Loucy (cell line): ENCODE results near the gene ZKSCAN8.

Experiments
- H2AFZ ChIP-seq: fragments of 200-600 bp; sonication (generic); 2 replicates; pipeline ENCODE4 v1.6.0; 2016; ENCODE audit warnings: antibody characterized with exemption, mild to moderate bottlenecking, low read length, moderate library complexity
- H3F3A ChIP-seq: fragments of 200-600 bp; 2 replicates; pipeline ENCODE4 v1.6.0; 2016; ENCODE audit warnings: antibody characterized with exemption, low read depth, mild to moderate bottlenecking
- H3K27me3 ChIP-seq: fragments of 200-600 bp; sonication (generic); 2 replicates; pipeline ENCODE4 v1.6.1; 2014; ENCODE audit warnings: low read length, mild to moderate bottlenecking; ENCODE audit not compliant: insufficient read depth, poor library complexity, severe bottlenecking
- H3K36me3 ChIP-seq: fragments of 200-600 bp; sonication (generic); 2 replicates; pipeline ENCODE4 v1.6.1; 2016; ENCODE audit warnings: low read length; ENCODE audit not compliant: insufficient read depth
- H3K4me1 ChIP-seq: fragments of 200-600 bp; sonication (generic); 2 replicates; pipeline ENCODE4 v1.5.1; 2014; ENCODE audit warnings: low read length, mild to moderate bottlenecking; ENCODE audit not compliant: insufficient read depth, poor library complexity, severe bottlenecking
- H3K4me2 ChIP-seq: fragments of 200-600 bp; sonication (generic); 2 replicates; pipeline ENCODE4 v1.6.0; 2014; ENCODE audit warnings: antibody characterized with exemption, low read length, low read depth, mild to moderate bottlenecking; ENCODE audit not compliant: poor library complexity, severe bottlenecking
- H3K4me3 ChIP-seq: fragments of 200-600 bp; sonication (generic); 2 replicates; pipeline ENCODE4 v1.5.1; 2014; ENCODE audit warnings: low read length, mild to moderate bottlenecking, mixed read lengths; ENCODE audit not compliant: poor library complexity, severe bottlenecking
- H3K79me2 ChIP-seq: fragments of 200-600 bp; sonication (generic); 2 replicates; pipeline ENCODE4 v1.6.1; 2014; ENCODE audit warnings: low read length; ENCODE audit not compliant: insufficient read depth
- H3K9ac ChIP-seq: fragments of 200-600 bp; sonication (generic); 2 replicates; pipeline ENCODE4 v1.6.0; 2014; ENCODE audit warnings: mild to moderate bottlenecking, low read depth, low read length, moderate library complexity; ENCODE audit not compliant: poor library complexity, severe bottlenecking
- H3K9me2 ChIP-seq: fragments of 200-600 bp; sonication (generic); replicated peaks from 2 replicates; pipeline ENCODE4 v1.6.1; 2016; ENCODE audit warnings: low read depth, low read length, mixed read lengths
- H3K9me3 ChIP-seq: fragments of 200-600 bp; sonication (generic); 2 replicates; pipeline ENCODE4 v1.6.1; 2014; ENCODE audit warnings: mild to moderate bottlenecking, antibody characterized with exemption, low read length, low read depth; ENCODE audit not compliant: insufficient read depth
- H4K20me1 ChIP-seq: fragments of 200-600 bp; sonication (generic); 2 replicates; pipeline ENCODE4 v1.6.0; 2014; ENCODE audit warnings: antibody characterized with exemption, low read length, mild to moderate bottlenecking; ENCODE audit not compliant: insufficient read depth, poor library complexity, severe bottlenecking
- EZH2phosphoT487 ChIP-seq: fragments of 200-600 bp; IDR thresholded peaks from 2 replicates; pipeline ENCODE4 v1.6.1; 2018; ENCODE audit warnings: antibody characterized with exemption, mild to moderate bottlenecking, moderate library complexity, borderline replicate concordance
- TF ChIP-seq, protein P1 (sequence below): fragments of 200-600 bp; sonication (generic); conservative IDR thresholded peaks from 2 replicates; pipeline ENCODE4 v1.5.1; 2014; ENCODE audit warnings: mild to moderate bottlenecking, antibody characterized with exemption, low read length

The ZKSCAN8 gene

DNA sequence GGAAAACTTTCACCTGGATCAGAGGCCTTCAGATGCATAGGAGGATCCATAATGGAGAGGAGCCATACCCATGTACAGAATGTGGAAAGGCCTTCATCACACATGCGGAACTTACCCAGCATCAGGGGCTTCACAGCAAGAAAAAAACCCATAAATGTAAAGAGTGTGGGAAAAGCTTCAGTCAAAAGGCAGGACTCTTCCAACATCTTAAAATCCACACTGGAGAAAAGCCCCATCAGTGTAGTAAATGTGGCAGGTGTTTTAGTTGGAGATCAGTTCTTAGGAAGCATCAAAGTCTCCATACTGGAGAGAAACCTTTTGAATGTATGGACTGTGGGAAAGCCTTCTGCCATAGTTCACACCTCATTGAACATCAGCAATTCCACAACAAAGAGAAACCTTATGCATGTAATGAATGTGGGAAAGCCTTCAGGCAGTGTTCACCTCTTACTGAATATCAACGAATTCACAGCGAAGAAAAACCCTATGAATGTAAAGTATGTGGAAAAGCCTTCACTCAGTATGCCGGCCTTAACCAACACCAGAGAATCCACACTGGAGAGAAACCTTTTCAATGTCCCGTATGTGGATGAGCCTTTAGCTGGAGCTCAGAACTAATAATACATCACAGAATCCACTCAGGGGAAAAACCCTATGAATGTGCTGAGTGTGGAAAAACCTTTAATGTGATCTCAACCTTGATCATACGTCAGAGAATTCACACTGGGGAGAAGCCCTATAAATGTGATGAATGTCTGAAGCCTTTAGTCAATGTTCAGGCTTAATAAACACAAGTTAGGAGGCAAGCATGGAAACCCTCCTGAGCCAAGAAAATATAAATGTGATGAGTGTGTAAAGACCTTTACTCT is 46.7 kb downstream of the ZKSCAN8 start:
- Histone ChIP-seq H3K79me2 (no peaks in the 10 kb centered on the region), H3K4me3 (no peak overlapping the region), H2AFZ (no peak overlapping the region), H3K9me2 (no peaks in the 10 kb centered on the region), H3K9ac (no peak overlapping the region), H3K4me2 (no peak overlapping the region), H3K9me3 (peaks cover 33% of the 10 kb centered on the region), H4K20me1 (no peaks in the 10 kb centered on the region), H3F3A (no peaks in the 10 kb centered on the region), H3K27me3 (no peaks in the 10 kb centered on the region), H3K4me1 (no peaks in the 10 kb centered on the region), H3K36me3 (no peaks in the 10 kb centered on the region)
- TF ChIP-seq, protein P1, sequence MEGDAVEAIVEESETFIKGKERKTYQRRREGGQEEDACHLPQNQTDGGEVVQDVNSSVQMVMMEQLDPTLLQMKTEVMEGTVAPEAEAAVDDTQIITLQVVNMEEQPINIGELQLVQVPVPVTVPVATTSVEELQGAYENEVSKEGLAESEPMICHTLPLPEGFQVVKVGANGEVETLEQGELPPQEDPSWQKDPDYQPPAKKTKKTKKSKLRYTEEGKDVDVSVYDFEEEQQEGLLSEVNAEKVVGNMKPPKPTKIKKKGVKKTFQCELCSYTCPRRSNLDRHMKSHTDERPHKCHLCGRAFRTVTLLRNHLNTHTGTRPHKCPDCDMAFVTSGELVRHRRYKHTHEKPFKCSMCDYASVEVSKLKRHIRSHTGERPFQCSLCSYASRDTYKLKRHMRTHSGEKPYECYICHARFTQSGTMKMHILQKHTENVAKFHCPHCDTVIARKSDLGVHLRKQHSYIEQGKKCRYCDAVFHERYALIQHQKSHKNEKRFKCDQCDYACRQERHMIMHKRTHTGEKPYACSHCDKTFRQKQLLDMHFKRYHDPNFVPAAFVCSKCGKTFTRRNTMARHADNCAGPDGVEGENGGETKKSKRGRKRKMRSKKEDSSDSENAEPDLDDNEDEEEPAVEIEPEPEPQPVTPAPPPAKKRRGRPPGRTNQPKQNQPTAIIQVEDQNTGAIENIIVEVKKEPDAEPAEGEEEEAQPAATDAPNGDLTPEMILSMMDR = no peak
- TF ChIP-seq EZH2phosphoT487 = no peak

DNA sequence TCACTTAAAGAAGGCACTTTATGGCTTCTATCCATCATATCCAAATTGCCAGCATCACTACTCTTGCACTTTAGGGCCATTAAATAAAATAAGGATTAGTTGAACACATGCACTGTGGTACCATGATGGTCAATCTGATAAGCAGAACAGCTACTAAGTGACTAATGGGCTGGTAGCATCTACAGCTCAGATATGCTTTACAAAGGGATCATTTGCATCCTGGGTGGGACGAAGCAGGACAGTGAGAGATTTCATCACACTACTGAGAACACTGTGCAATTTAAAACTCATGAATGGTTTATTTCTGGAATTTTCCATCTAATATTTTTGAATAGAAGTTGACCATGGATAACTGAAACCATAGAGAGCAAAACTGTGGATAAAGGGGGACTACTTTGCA is 58.3 kb downstream of the ZKSCAN8 start:
- H4K20me1 ChIP-seq = no peaks in the 10 kb centered on the region
- H3F3A ChIP-seq = no peaks in the 10 kb centered on the region
- TF ChIP-seq, protein P1 = no peak
- no peak for TF ChIP-seq EZH2phosphoT487
- H2AFZ ChIP-seq = no peak overlapping the region
- no peak overlapping the region for H3K4me2 ChIP-seq
- H3K9ac ChIP-seq = no peak overlapping the region
- H3K9me2 ChIP-seq = no peaks in the 10 kb centered on the region
- no peaks in the 10 kb centered on the region for H3K36me3 ChIP-seq
- no peaks in the 10 kb centered on the region for H3K27me3 ChIP-seq
- peaks cover 10% of the 10 kb centered on the region for H3K4me1 ChIP-seq
- no peak overlapping the region for H3K4me3 ChIP-seq
- no peaks in the 10 kb centered on the region for H3K79me2 ChIP-seq
- H3K9me3 ChIP-seq = peaks cover 5% of the 10 kb centered on the region; the same call in 1 of the 2 replicates

DNA sequence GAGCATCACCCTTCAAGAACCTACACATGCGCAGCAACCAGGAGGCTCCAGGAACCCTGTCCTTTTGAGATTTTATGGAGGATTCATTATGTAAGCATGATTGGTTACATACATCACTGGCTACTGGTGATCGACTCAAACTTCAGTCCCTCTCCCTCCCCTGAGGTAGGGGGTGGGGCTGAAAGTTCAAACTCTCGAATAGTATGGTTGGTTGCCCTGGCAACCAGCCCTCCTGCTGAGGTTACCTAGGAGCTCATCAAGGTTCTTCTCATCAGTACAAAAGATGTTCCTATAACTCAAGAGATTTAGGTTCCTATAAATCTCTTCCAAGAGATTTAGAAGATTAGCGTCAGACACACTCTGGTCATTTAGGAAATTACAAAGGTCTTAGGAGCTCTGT is 61.5 kb downstream of the ZKSCAN8 start:
- TF ChIP-seq EZH2phosphoT487 = no peak
- TF ChIP-seq, protein P1 = no peak
- Histone ChIP-seq H3K9me3 (no peaks in the 10 kb centered on the region), H3K9ac (no peak overlapping the region), H2AFZ (no peak overlapping the region), H3K27me3 (no peaks in the 10 kb centered on the region), H3K36me3 (no peaks in the 10 kb centered on the region), H3F3A (no peaks in the 10 kb centered on the region), H3K4me1 (peaks cover 10% of the 10 kb centered on the region), H3K4me2 (no peak overlapping the region), H4K20me1 (no peaks in the 10 kb centered on the region), H3K9me2 (no peaks in the 10 kb centered on the region), H3K79me2 (no peaks in the 10 kb centered on the region), H3K4me3 (no peak overlapping the region)
